Adrenal gland (tissue), 12 donors: ENCODE results near the gene RPL6. TPM values are rescaled to one million over a fixed set of nuclear protein-coding genes. Genes with fewer than 3 reads are reported as not detected.
A peak's percentile ranks its signal among the peaks of the same experiment; 100 is the strongest.
"Not testable (repeated sequence)": the region's sequence is repeated elsewhere in the genome, so short reads cannot be mapped to it uniquely, and the experiment has no call there.

Source experiments
- DNase-seq, 7 donors: peaks; one replicate each; pipeline ENCODE4 v3.0.0-alpha.2; 2019 to 2020
- H3K27ac ChIP-seq, 5 donors: fragments of 200-600 bp; sonication (generic) in 4 of 5; 1 replicate in 3 of 5; 2 replicates in 2 of 5; pipeline versions ENCODE4 v1.5.1 to v1.8.0; 2016 to 2020; ENCODE audit warnings: mild to moderate bottlenecking in 1 of 5
- H3K27me3 ChIP-seq: fragments of 200-600 bp; 2 replicates; pipeline ENCODE4 v1.8.0; 2021
- H3K36me3 ChIP-seq, 2 donors: fragments of 200-600 bp; replicated peaks in 1 of 2; 1 replicate in 1 of 2; 2 replicates in 1 of 2; pipeline versions ENCODE4 v1.5.1 to v1.8.0; 2018 to 2022
- H3K4me1 ChIP-seq, 2 donors: fragments of 200-600 bp; replicated peaks in 1 of 2; 1 replicate in 1 of 2; 2 replicates in 1 of 2; pipeline versions ENCODE4 v1.5.1 to v1.8.0; 2018 to 2021
- H3K4me3 ChIP-seq, 4 donors: fragments of 200-600 bp; sonication (generic) in 3 of 4; one replicate each; pipeline ENCODE4 v1.5.1; 2016 to 2018
- H3K9me3 ChIP-seq, 3 donors: fragments of 200-600 bp; sonication (generic) in 1 of 3; replicated peaks in 1 of 3; 1 replicate in 2 of 3; 2 replicates in 1 of 3; pipeline versions ENCODE4 v1.5.1 to v1.8.0; 2016 to 2021
- POLR2A ChIP-seq, 2 donors: fragments of 450-650 bp; IDR thresholded peaks; one replicate each; pipeline ENCODE4 v1.6.1; 2017; ENCODE audit warnings: antibody characterized with exemption in 2 of 2, mild to moderate bottlenecking in 2 of 2, moderate library complexity in 1 of 2
- WGBS, 4 donors: extraction: QIAGEN DNeasy Blood & Tissue Kit in 2 of 4; methylation state at CpG; one replicate each; pipeline versions ENCODE4 v1.1.5 to v1.1.7; 2013 to 2017; 5-methylcytosine and 5-hydroxymethylcytosine counted together
- intact Hi-C, 2 donors: fragments of 100-400 bp; cut with DNase I; formaldehyde crosslinking; loops; one replicate each; pipeline versions ENCODE4 v1.14.1 to v1.15.0; 2022 to 2023
- polyA plus RNA-seq, 3 donors: library from polyadenylated mRNA; stranded (reverse); fragments of 200-250 nt in 2 of 3; fragments of 350-450 nt in 1 of 3; fragmentation: Illumina TruSeq in 1 of 3; extraction: RNeasy Lipid Tissue Mini Kit (QIAGEN cat#74804) in 1 of 3; gene quantifications; one replicate each; pipeline ENCODE4 v1.2.3, GENCODE V29; 2013 to 2014
- total RNA-seq, 9 donors: library from RNA; depleted of rRNA in 4 of 9; stranded (reverse); fragments of >200 nt in 4 of 9; fragments of 120-200 nt in 1 of 9; fragmentation: NEBNext Ultra II Directional in 1 of 9; extraction: Animal tissue kit (Norgen Biotek cat#: 25700) in 1 of 9; gene quantifications; one replicate each; pipeline versions ENCODE4 v1.1.0 to v1.2.4, GENCODE V29; 2013 to 2023
- TF ChIP-seq, protein P1 (sequence below), 6 experiments: fragments of 450-650 bp in 4 of 6; fragments of 200-600 bp in 2 of 6; sonication (generic) in 1 of 6; IDR thresholded peaks; 1 replicate in 5 of 6; 2 replicates in 1 of 6; pipeline versions ENCODE4 v1.5.1 to v1.8.0; 2016 to 2021; ENCODE audit warnings: antibody characterized with exemption in 6 of 6, mild to moderate bottlenecking in 2 of 6, moderate library complexity in 1 of 6
- donor health status: healthy with polysubstance abuse.
- donor health status: Bipolar disorder and iron deficiency.
- donor health status: DM: yes; HTN: yes; CAD: no.
- donor health status: DM: no; HTN: no; CAD: no.
- donor health status: DM: no; HTN: no; CAD: no.
- donor health status: DM: yes; HTN: yes; CAD: no.

The RPL6 gene
- total and polyA plus RNA-seq, 12 donors, result 976 to 2,265 (median 1,369) TPM

DNA sequence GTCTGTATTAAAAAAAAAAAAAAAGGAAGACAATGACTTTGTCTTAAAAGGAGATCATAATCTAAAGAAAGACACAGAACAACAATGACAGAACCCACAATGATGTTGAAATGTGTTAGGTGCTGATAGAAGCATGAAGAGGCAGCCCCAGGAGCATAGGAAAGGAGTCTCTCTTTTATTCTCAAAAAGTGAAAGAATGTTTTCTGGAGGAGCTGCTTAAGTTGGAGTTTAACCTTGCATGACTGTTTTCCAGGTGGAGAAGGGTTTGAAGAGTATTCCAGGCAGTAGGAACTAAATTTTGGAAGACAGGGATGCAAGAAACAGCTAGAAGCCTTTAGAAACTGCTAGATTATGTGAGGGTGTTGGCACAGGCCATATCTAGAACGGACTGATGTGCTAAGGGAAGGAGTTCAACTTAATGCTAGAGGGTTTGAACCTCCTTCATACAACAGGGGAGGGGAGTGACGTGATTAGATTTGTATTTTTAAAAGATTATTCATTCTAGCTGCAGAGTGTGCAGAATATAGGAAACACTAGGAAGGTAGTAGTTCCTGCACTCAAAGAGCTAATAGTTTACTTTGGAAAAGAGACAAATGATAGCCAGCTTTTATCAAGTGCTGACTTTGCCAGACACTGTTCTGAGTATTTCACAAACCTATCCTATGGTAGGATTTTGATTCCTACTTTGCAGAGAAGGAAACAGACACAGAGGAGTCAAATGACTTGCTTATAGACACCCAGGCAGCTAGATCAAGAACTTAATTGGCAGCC, 4.6 kb upstream of the RPL6 start:
- intact Hi-C loops, result no loop called here
- no peak overlapping the region for H3K27ac ChIP-seq
- TF ChIP-seq, protein P1, sequence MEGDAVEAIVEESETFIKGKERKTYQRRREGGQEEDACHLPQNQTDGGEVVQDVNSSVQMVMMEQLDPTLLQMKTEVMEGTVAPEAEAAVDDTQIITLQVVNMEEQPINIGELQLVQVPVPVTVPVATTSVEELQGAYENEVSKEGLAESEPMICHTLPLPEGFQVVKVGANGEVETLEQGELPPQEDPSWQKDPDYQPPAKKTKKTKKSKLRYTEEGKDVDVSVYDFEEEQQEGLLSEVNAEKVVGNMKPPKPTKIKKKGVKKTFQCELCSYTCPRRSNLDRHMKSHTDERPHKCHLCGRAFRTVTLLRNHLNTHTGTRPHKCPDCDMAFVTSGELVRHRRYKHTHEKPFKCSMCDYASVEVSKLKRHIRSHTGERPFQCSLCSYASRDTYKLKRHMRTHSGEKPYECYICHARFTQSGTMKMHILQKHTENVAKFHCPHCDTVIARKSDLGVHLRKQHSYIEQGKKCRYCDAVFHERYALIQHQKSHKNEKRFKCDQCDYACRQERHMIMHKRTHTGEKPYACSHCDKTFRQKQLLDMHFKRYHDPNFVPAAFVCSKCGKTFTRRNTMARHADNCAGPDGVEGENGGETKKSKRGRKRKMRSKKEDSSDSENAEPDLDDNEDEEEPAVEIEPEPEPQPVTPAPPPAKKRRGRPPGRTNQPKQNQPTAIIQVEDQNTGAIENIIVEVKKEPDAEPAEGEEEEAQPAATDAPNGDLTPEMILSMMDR (IDR thresholded peaks at IDR 0.05), result no peak
- no peak for TF ChIP-seq POLR2A (IDR thresholded peaks at IDR 0.05)
- no peak for DNase-seq
- no peaks in the 10 kb centered on the region for H3K36me3 ChIP-seq
- H3K9me3 ChIP-seq, result no peaks in the 10 kb centered on the region
- no peak overlapping the region for H3K4me3 ChIP-seq
- 33 to 64% (median 50%) methylated on average over 2 of the region's 2 CpGs for WGBS, 4 donors
- no peaks in the 10 kb centered on the region for H3K27me3 ChIP-seq
- peaks cover 8 to 9% of the 10 kb centered on the region in 2 donors for H3K4me1 ChIP-seq

DNA sequence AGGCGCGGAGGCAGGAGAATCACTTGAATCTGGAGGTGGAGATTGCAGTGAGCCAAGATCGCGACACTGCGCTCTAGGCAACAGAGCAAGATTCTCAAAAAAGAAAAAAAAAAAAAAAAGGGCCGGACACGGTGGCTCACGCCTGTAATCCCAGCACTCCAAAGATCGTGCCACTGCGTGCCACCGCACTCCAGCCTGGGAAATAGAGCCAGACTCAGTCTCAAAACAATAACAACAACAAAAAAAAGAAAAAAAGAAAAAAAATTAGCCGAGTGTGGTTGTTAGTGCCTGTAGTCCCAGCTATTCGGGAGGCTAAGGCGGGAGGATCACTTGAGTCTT, 470 bp upstream of the RPL6 start:
- Histone ChIP-seq H3K4me3 (peak overlapping the region in 1 of 4 donors; percentile 74), H3K9me3 (no peaks in the 10 kb centered on the region), H3K27me3 (no peaks in the 10 kb centered on the region), H3K4me1 (peaks cover 11 to 17% of the 10 kb centered on the region in 2 donors), H3K36me3 (peaks cover 0 to 33% of the 10 kb centered on the region in 2 donors), H3K27ac (no peak overlapping the region)
- intact Hi-C loops, result no loop called here
- no peak for DNase-seq
- 90 to 95% (median 93%) methylated on average over 13 to 14 of the region's 14 CpGs for WGBS, 4 donors
- TF ChIP-seq POLR2A (IDR thresholded peaks at IDR 0.05), result no peak
- TF ChIP-seq, protein P1 (IDR thresholded peaks at IDR 0.05), result no peak

DNA sequence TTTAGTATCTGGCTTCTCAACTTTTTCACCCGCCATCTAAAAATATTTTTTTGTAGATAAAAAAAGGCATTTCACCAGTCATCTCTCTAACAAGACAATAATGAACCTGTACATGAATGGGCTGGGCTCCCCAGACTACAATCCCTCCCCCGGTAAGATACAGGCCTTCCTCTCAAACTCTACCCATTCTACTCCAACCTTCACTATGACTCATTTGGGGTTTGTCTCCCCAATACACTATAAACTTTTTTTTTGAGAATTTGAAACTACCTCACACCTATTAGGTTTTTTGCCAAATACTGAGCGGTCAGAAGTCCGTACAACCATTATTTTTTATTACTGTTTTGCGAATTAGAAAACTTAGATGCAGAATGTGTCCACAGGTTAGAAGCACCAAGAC, 784 bp downstream of the RPL6 start:
- Histone ChIP-seq H3K27ac (peak overlapping the region in 3 of 5 donors; percentile 88 to 91 (median 90)), H3K27me3 (no peaks in the 10 kb centered on the region), H3K4me1 (peaks cover 11 to 17% of the 10 kb centered on the region in 2 donors), H3K36me3 (peaks cover 0 to 40% of the 10 kb centered on the region in 2 donors), H3K9me3 (no peaks in the 10 kb centered on the region), H3K4me3 (peak overlapping the region in 3 of 4 donors; percentile 71 to 89 (median 74))
- intact Hi-C loops, result no loop called here
- DNase-seq, result no peak
- TF ChIP-seq, protein P1 (IDR thresholded peaks at IDR 0.05), result no peak
- no peak for TF ChIP-seq POLR2A (IDR thresholded peaks at IDR 0.05)
- 9 to 15% (median 11%) methylated on average over 5 of the region's 5 CpGs for WGBS, 4 donors

DNA sequence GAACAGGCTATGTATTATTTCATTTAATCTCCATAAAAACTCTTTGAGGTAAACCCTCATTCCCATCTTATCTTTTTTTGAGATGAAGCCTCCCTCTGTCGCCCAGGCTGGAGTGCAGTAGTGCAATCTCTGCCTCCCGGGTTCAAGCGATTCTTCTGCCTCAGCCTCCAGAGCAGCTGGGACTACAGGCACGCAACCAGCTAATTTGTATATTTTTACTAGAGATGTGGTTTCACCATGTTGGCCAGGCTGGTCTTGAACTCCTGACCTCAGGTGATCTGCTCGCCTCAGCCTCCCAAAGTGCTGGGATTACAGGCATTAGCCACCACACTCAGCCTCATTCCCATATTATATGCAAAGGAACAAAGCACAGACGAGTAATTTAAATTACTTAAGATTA, 1.7 kb downstream of the RPL6 start:
- H3K9me3 ChIP-seq, intact Hi-C loops, DNase-seq, H3K27ac ChIP-seq, H3K27me3 ChIP-seq: not testable (repeated sequence)
- peaks cover 0 to 40% of the 10 kb centered on the region in 2 donors for H3K36me3 ChIP-seq
- peak overlapping the region in 1 of 4 donors; percentile 71 for H3K4me3 ChIP-seq
- peaks cover 11 to 17% of the 10 kb centered on the region in 2 donors for H3K4me1 ChIP-seq
- WGBS, 4 donors, result 79 to 86% (median 82%) methylated on average over 6 of the region's 6 CpGs
